HEK293 (cell line): ENCODE results near the gene MAP1LC3C.
"Not testable (repeated sequence)": the region's sequence is repeated elsewhere in the genome, so short reads cannot be mapped to it uniquely, and the experiment has no call there.

Experiments
- CTCF ChIA-PET: fragments of 350-600 bp; formaldehyde crosslinking; extraction: SDS; loops from one replicate; lab custom pipeline; 2021; ENCODE audit warnings: antibody characterized with exemption; lab: Yijun Ruan, JAX
- POLR2A ChIA-PET: fragments of 300-600 bp; formaldehyde crosslinking; extraction: SDS; loops from one replicate; lab custom pipeline; 2020; ENCODE audit warnings: antibody characterized with exemption, inconsistent platforms; lab: Yijun Ruan, JAX
- H3K27ac ChIP-seq: fragments of 200-500 bp; sonication (Bioruptor generic); 2 replicates; pipeline ENCODE4 v1.5.1; 2014; ENCODE audit warnings: low read depth, low read length, control low read depth, inconsistent platforms; ENCODE audit errors: extremely low read depth
- H3K36me3 ChIP-seq, 2 experiments: fragments of 200-500 bp in 1 of 2; sonication (Bioruptor generic) in 1 of 2; 1 replicate in 1 of 2; 2 replicates in 1 of 2; pipeline ENCODE4 v1.5.1; 2014 to 2017; ENCODE audit warnings: inconsistent platforms in 2 of 2, low read length in 2 of 2; ENCODE audit not compliant: control insufficient read depth in 2 of 2, insufficient read depth in 1 of 2
- H3K4me1 ChIP-seq: fragments of 200-500 bp; sonication (Bioruptor generic); 2 replicates; pipeline ENCODE4 v1.5.1; 2014; ENCODE audit warnings: mild to moderate bottlenecking, low read length, inconsistent platforms; ENCODE audit not compliant: control insufficient read depth, insufficient read depth
- H3K4me3 ChIP-seq: 2 replicates; pipeline ENCODE4 v1.5.1; 2011; ENCODE audit warnings: low read depth, mild to moderate bottlenecking, control low read depth, low read length, moderate library complexity
- H3K9me3 ChIP-seq: fragments of 200-500 bp; sonication (Bioruptor generic); 2 replicates; pipeline ENCODE4 v1.5.1; 2014; ENCODE audit warnings: low read depth, low read length, inconsistent platforms; ENCODE audit not compliant: control insufficient read depth, insufficient read depth
- BCL11A ChIP-seq: fragments of 450-650 bp; formaldehyde crosslinking; IDR thresholded peaks from 2 replicates; pipeline ENCODE4 v1.5.1; 2016; ENCODE audit warnings: low read depth, missing biosample characterization, missing genetic modification characterization
- GFI1B ChIP-seq: fragments of 450-650 bp; formaldehyde crosslinking; IDR thresholded peaks from 2 replicates; pipeline ENCODE4 v1.5.1; 2016; ENCODE audit warnings: missing biosample characterization, missing genetic modification characterization
- IKZF3 ChIP-seq: fragments of 450-650 bp; IDR thresholded peaks from 2 replicates; pipeline ENCODE4 v1.5.0; 2018; ENCODE audit warnings: missing biosample characterization, mild to moderate bottlenecking, missing genetic modification characterization, moderate library complexity
- WT1 ChIP-seq: fragments of 450-650 bp; formaldehyde crosslinking; IDR thresholded peaks from 2 replicates; pipeline ENCODE4 v1.5.1; 2016; ENCODE audit warnings: missing biosample characterization, missing genetic modification characterization
- ZBTB17 ChIP-seq: fragments of 450-650 bp; formaldehyde crosslinking; IDR thresholded peaks from 2 replicates; pipeline ENCODE4 v1.5.1; 2016; ENCODE audit warnings: missing biosample characterization, missing genetic modification characterization
- ZNF157 ChIP-seq: fragments of 450-650 bp; formaldehyde crosslinking; IDR thresholded peaks from 2 replicates; pipeline ENCODE4 v1.5.1; 2016; ENCODE audit warnings: missing biosample characterization, missing genetic modification characterization
- ZNF211 ChIP-seq: fragments of 450-650 bp; formaldehyde crosslinking; IDR thresholded peaks from 2 replicates; pipeline ENCODE4 v1.5.1; 2016; ENCODE audit warnings: low read depth, missing biosample characterization, missing genetic modification characterization
- ZNF311 ChIP-seq: fragments of 450-650 bp; formaldehyde crosslinking; IDR thresholded peaks from 2 replicates; pipeline ENCODE4 v1.5.1; 2017; ENCODE audit warnings: missing biosample characterization, missing genetic modification characterization, borderline replicate concordance
- ZNF335 ChIP-seq: fragments of 450-650 bp; formaldehyde crosslinking; conservative IDR thresholded peaks from 2 replicates; pipeline ENCODE4 v1.5.1; 2016; ENCODE audit warnings: missing biosample characterization, missing genetic modification characterization
- ZNF366 ChIP-seq: fragments of 450-650 bp; formaldehyde crosslinking; conservative IDR thresholded peaks from 2 replicates; pipeline ENCODE4 v1.5.1; 2016; ENCODE audit warnings: missing biosample characterization, missing genetic modification characterization
- ZNF37A ChIP-seq: fragments of 450-650 bp; IDR thresholded peaks from 2 replicates; pipeline ENCODE4 v1.5.1; 2018; ENCODE audit warnings: missing biosample characterization, missing genetic modification characterization
- ZNF600 ChIP-seq: fragments of 450-650 bp; formaldehyde crosslinking; IDR thresholded peaks from 2 replicates; pipeline ENCODE4 v1.5.1; 2016; ENCODE audit warnings: missing biosample characterization, missing genetic modification characterization
- ZNF629 ChIP-seq: fragments of 450-650 bp; formaldehyde crosslinking; IDR thresholded peaks from 2 replicates; pipeline ENCODE4 v1.5.1; 2017; ENCODE audit warnings: missing biosample characterization, missing genetic modification characterization
- ZNF792 ChIP-seq: fragments of 450-650 bp; formaldehyde crosslinking; IDR thresholded peaks from 2 replicates; pipeline ENCODE4 v1.5.1; 2016; ENCODE audit warnings: missing biosample characterization, missing genetic modification characterization
- ZXDB ChIP-seq: fragments of 450-650 bp; formaldehyde crosslinking; IDR thresholded peaks from 2 replicates; pipeline ENCODE4 v1.5.1; 2016; ENCODE audit warnings: missing biosample characterization, missing genetic modification characterization
- TF ChIP-seq, protein P1 (sequence below): fragments of 450-650 bp; formaldehyde crosslinking; IDR thresholded peaks from 2 replicates; pipeline ENCODE4 v1.5.1; 2016; ENCODE audit warnings: missing biosample characterization, missing genetic modification characterization
- TF ChIP-seq, protein P2 (sequence below): fragments of 450-650 bp; formaldehyde crosslinking; IDR thresholded peaks from 2 replicates; pipeline ENCODE4 v1.5.1; 2016; ENCODE audit warnings: missing biosample characterization, missing genetic modification characterization
- TF ChIP-seq, protein P3 (sequence below): fragments of 450-650 bp; formaldehyde crosslinking; optimal IDR thresholded peaks from 2 replicates; pipeline ENCODE3; 2016; ENCODE audit warnings: missing biosample characterization, mild to moderate bottlenecking, missing genetic modification characterization
- TF ChIP-seq, protein P4 (sequence below): fragments of 450-650 bp; formaldehyde crosslinking; IDR thresholded peaks from 2 replicates; pipeline ENCODE4 v1.5.1; 2016; ENCODE audit warnings: missing biosample characterization, missing genetic modification characterization

The MAP1LC3C gene

DNA sequence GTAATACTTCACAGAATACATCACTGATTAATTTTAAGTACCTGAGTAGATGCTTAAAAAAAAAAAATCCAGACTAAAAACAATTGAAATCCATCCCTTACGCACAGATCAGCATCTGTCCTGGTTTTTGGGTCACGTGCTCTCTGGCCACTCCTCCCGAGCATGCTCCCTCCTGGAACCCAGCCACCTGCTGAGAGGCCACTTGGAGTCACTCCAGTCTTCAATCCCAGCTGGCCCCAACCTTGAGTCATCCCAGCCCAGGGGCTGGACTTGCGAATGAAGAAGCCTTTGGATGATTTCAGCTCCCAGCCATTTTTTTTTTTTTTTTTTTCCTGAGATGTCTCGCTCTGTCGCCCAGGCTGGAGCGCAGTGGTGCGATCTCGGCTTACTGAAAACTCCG, 8.9 kb downstream of the MAP1LC3C start (continued):
- TF ChIP-seq ZNF629 (tag by site-specific recombination) (peak; percentile 63; the same call in 1 of the 2 replicates), BCL11A (tag by site-specific recombination) (no peak), IKZF3 (peak; percentile 58; the same call in 1 of the 2 replicates), ZNF311 (tag by site-specific recombination) (no peak), ZNF157 (tag by site-specific recombination) (no peak), ZXDB (tag by site-specific recombination) (peak; percentile 64; the same call in 1 of the 2 replicates)
- TF ChIP-seq, protein P1, sequence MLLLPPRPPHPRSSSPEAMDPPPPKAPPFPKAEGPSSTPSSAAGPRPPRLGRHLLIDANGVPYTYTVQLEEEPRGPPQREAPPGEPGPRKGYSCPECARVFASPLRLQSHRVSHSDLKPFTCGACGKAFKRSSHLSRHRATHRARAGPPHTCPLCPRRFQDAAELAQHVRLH (tag by site-specific recombination), result no peak

DNA sequence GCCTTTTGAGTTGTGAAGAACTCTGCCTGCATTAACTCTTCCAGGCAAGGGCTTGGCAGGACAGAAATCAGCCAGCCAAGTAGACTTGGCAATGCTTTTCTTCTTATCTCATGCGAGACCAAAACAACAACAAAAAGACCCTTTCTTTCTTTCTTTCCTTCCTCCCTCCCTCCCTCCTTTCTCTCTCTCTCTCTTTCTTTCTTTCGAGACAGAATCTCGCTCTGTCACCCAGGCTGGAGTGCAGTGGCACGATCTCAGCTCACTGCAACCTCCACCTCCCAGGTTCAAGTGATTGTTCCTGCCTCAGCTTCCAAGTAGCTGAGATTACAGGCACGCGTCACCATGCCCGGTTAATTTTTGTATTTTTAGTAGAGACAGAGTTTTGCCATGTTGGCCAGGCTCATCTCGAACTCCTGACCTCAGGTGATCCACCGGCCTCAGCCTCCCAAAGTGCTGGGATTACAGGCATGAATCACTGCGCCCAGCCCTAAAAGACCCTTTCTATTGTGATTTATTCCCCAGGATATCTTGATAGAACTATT, 10.4 kb downstream of the MAP1LC3C start:
- Histone ChIP-seq H3K27ac (peak overlapping the region; percentile 1; the same call in 1 of the 2 replicates), H3K4me1 (peaks cover 15% of the 10 kb centered on the region)
- CTCF ChIA-PET, result interaction anchor here (0.5 to 4.1 kb wide), 4 partner anchors 9 to 1680 kb away, joined by 3 to 40 read pairs (median 20); partner anchors contain the start of gene MAP1LC3C
- H3K9me3 ChIP-seq, POLR2A ChIA-PET, H3K4me3 ChIP-seq, H3K36me3 ChIP-seq: not testable (repeated sequence)
- TF ChIP-seq ZNF335 (0 out of 2 replicates have a peak, but pooled peaks have one; percentile 19), ZNF600 (tag by site-specific recombination) (peak; percentile 60; the same call in 1 of the 2 replicates), WT1 (tag by site-specific recombination) (peak; percentile 29; the same call in 1 of the 2 replicates), ZNF366 (tag by site-specific recombination) (peak; percentile 88; the same call in 1 of the 2 replicates), ZNF792 (0 out of 2 replicates have a peak, but pooled peaks have one; percentile 55), ZBTB17 (tag by site-specific recombination) (peak; percentile 41; the same call in 1 of the 2 replicates)

DNA sequence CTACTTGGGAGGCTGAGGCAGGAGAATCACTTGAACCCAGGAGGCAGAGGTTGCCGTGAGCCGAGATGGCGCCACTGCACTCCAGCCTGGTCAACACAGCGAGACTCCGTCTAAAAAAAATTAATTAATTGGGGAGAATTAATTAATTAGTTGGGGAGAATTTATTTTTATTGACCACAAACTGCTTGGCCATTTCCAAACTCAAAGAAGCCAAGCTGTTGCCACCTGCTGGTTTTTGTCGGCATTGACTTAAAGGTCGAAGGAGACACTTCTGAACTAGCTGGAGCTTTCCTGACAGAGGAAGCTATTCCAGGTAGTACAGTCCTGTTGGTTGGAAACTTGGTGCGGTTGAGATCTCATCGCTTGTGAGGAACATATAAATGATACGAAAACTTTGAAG, 13.1 kb downstream of the MAP1LC3C start:
- no peak overlapping the region for H3K27ac ChIP-seq
- peaks cover 15% of the 10 kb centered on the region for H3K4me1 ChIP-seq
- POLR2A ChIA-PET, result no interaction called here
- no peak for TF ChIP-seq ZNF211 (tag by site-specific recombination)
- TF ChIP-seq, protein P2, sequence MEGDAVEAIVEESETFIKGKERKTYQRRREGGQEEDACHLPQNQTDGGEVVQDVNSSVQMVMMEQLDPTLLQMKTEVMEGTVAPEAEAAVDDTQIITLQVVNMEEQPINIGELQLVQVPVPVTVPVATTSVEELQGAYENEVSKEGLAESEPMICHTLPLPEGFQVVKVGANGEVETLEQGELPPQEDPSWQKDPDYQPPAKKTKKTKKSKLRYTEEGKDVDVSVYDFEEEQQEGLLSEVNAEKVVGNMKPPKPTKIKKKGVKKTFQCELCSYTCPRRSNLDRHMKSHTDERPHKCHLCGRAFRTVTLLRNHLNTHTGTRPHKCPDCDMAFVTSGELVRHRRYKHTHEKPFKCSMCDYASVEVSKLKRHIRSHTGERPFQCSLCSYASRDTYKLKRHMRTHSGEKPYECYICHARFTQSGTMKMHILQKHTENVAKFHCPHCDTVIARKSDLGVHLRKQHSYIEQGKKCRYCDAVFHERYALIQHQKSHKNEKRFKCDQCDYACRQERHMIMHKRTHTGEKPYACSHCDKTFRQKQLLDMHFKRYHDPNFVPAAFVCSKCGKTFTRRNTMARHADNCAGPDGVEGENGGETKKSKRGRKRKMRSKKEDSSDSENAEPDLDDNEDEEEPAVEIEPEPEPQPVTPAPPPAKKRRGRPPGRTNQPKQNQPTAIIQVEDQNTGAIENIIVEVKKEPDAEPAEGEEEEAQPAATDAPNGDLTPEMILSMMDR (tag by site-specific recombination), result peak; percentile 27
- TF ChIP-seq ZNF37A (tag by site-specific recombination), result no peak
- TF ChIP-seq GFI1B (tag by site-specific recombination), result no peak
- TF ChIP-seq, protein P3, sequence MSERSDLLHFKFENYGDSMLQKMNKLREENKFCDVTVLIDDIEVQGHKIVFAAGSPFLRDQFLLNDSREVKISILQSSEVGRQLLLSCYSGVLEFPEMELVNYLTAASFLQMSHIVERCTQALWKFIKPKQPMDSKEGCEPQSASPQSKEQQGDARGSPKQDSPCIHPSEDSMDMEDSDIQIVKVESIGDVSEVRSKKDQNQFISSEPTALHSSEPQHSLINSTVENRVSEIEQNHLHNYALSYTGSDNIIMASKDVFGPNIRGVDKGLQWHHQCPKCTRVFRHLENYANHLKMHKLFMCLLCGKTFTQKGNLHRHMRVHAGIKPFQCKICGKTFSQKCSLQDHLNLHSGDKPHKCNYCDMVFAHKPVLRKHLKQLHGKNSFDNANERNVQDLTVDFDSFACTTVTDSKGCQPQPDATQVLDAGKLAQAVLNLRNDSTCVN (tag by site-specific recombination), result no peak
- TF ChIP-seq, protein P4, sequence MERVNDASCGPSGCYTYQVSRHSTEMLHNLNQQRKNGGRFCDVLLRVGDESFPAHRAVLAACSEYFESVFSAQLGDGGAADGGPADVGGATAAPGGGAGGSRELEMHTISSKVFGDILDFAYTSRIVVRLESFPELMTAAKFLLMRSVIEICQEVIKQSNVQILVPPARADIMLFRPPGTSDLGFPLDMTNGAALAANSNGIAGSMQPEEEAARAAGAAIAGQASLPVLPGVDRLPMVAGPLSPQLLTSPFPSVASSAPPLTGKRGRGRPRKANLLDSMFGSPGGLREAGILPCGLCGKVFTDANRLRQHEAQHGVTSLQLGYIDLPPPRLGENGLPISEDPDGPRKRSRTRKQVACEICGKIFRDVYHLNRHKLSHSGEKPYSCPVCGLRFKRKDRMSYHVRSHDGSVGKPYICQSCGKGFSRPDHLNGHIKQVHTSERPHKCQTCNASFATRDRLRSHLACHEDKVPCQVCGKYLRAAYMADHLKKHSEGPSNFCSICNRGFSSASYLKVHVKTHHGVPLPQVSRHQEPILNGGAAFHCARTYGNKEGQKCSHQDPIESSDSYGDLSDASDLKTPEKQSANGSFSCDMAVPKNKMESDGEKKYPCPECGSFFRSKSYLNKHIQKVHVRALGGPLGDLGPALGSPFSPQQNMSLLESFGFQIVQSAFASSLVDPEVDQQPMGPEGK, result no peak
- CTCF ChIA-PET, result interaction anchor here (0.6 to 4.1 kb wide), 27 partner anchors 9 to 840 kb away, joined by 3 to 40 read pairs (median 4); partner anchors contain the start of genes BECN2 and MAP1LC3C
- no peaks in the 10 kb centered on the region for H3K36me3 ChIP-seq
- H3K9me3 ChIP-seq, result no peaks in the 10 kb centered on the region
- no peak overlapping the region for H3K4me3 ChIP-seq
